H1 (cell line): ENCODE data around the gene KISS1. TPM values are rescaled to one million over a fixed set of nuclear protein-coding genes. Genes with fewer than 3 reads are reported as not detected.

Source experiments
- CTCF ChIA-PET: fragments of 300-600 bp; sonication (Branson Sonifier 250); formaldehyde crosslinking; loops from one replicate; lab custom pipeline; 2021; ENCODE audit not compliant: partially characterized antibody; lab: Charles Lee
- POLR2A ChIA-PET: fragments of 300-600 bp; sonication (Branson Sonifier 250); formaldehyde crosslinking; loops from one replicate; lab custom pipeline; 2021; ENCODE audit warnings: inconsistent platforms; ENCODE audit not compliant: partially characterized antibody; lab: Charles Lee
- DNase-seq, 2 experiments: peaks; one replicate each; pipeline versions ENCODE4 v3.0.0 to v3.0.0-alpha.2; 2010 to 2022; ENCODE audit warnings: low spot score in 2 of 2, low read depth in 1 of 2, mixed read lengths in 1 of 2
- FAIRE-seq: peaks from 2 replicates; lab custom pipeline; 2011; peaks lifted over from hg19 to GRCh38; lab: Jason Lieb, UNC
- H2AFZ ChIP-seq: 2 replicates; pipeline ENCODE4 v1.8.1; 2012; ENCODE audit warnings: low read length, inconsistent platforms
- H2AK5ac ChIP-seq: 2 replicates; pipeline ENCODE4 v1.6.1; 2013; ENCODE audit warnings: low read depth, low read length
- H2BK120ac ChIP-seq: replicated peaks from 2 replicates; pipeline ENCODE3; 2013; ENCODE audit warnings: low read depth, low read length, inconsistent platforms
- H2BK12ac ChIP-seq: 2 replicates; pipeline ENCODE4 v1.6.1; 2013; ENCODE audit warnings: low read depth, low read length
- H2BK15ac ChIP-seq: 2 replicates; pipeline ENCODE4 v1.6.1; 2013; ENCODE audit warnings: low read length
- H2BK20ac ChIP-seq: 2 replicates; pipeline ENCODE4 v1.6.1; 2013; ENCODE audit warnings: low read length
- H2BK5ac ChIP-seq: 2 replicates; pipeline ENCODE4 v1.6.1; 2013; ENCODE audit warnings: low read depth, low read length
- H3K14ac ChIP-seq: 2 replicates; pipeline ENCODE4 v1.6.1; 2013; ENCODE audit warnings: inconsistent platforms; ENCODE audit not compliant: insufficient read length
- H3K18ac ChIP-seq: 2 replicates; pipeline ENCODE4 v1.6.1; 2013; ENCODE audit warnings: low read length; ENCODE audit errors: extremely low read depth
- H3K23ac ChIP-seq: 2 replicates; pipeline ENCODE4 v1.6.1; 2013; ENCODE audit warnings: inconsistent platforms; ENCODE audit not compliant: insufficient read length
- H3K23me2 ChIP-seq: 2 replicates; pipeline ENCODE4 v1.6.1; 2013; ENCODE audit warnings: low read depth, low read length
- H3K27ac ChIP-seq: 2 replicates; pipeline ENCODE4 v1.6.1; 2011; ENCODE audit warnings: low read depth, low read length, inconsistent platforms
- H3K27me3 ChIP-seq, 4 experiments: replicated peaks in 1 of 4; 1 replicate in 1 of 4; 2 replicates in 3 of 4; pipeline versions ENCODE4 v1.6.1 to v1.8.1; 2011 to 2013; ENCODE audit warnings: low read length in 3 of 4, mild to moderate bottlenecking in 3 of 4, inconsistent platforms in 2 of 4, mixed read lengths in 2 of 4, moderate library complexity in 1 of 4; ENCODE audit not compliant: control insufficient read depth in 3 of 4, insufficient read depth in 3 of 4; ENCODE audit errors: extremely low read depth in 1 of 4
- H3K36me3 ChIP-seq, 4 experiments: 2 replicates each; pipeline versions ENCODE4 v1.6.1 to v1.8.1; 2011 to 2013; ENCODE audit warnings: mild to moderate bottlenecking in 4 of 4, low read length in 3 of 4, moderate library complexity in 2 of 4, control low read depth in 1 of 4, inconsistent platforms in 1 of 4; ENCODE audit not compliant: insufficient read depth in 4 of 4, control insufficient read depth in 2 of 4
- H3K4ac ChIP-seq: replicated peaks from 2 replicates; pipeline ENCODE3; 2013; ENCODE audit warnings: low read length, low read depth, mixed read lengths, inconsistent platforms; ENCODE audit not compliant: insufficient read length
- H3K4me1 ChIP-seq, 4 experiments: replicated peaks in 1 of 4; 1 replicate in 1 of 4; 2 replicates in 3 of 4; pipeline versions ENCODE4 v1.6.1 to v1.8.1; 2011 to 2013; ENCODE audit warnings: low read length in 3 of 4, inconsistent platforms in 2 of 4, mixed read lengths in 1 of 4; ENCODE audit not compliant: insufficient read depth in 4 of 4, control insufficient read depth in 3 of 4
- H3K4me2 ChIP-seq, 2 experiments: 2 replicates each; pipeline versions ENCODE4 v1.6.1 to v1.8.1; 2011 to 2013; ENCODE audit warnings: low read depth in 2 of 2, low read length in 2 of 2, control low read depth in 1 of 2, inconsistent platforms in 1 of 2, mild to moderate bottlenecking in 1 of 2; ENCODE audit not compliant: insufficient read depth in 1 of 2
- H3K4me3 ChIP-seq, 4 experiments: fragments of 200-600, 300-600 bp in 1 of 4; sonication (generic), shearing (Covaris generic), sonication (Bioruptor Twin) in 1 of 4; 2 replicates each; pipeline versions ENCODE4 v1.5.1 to v1.8.1; 2011 to 2016; ENCODE audit warnings: low read length in 4 of 4, low read depth in 3 of 4, control low read depth in 2 of 4, inconsistent platforms in 2 of 4, mild to moderate bottlenecking in 2 of 4, mixed read lengths in 1 of 4, moderate library complexity in 1 of 4; ENCODE audit not compliant: insufficient read depth in 2 of 4; ENCODE audit errors: extremely low read depth in 1 of 4
- H3K56ac ChIP-seq: replicated peaks from 2 replicates; pipeline ENCODE3; 2013; ENCODE audit warnings: low read depth, mild to moderate bottlenecking, mixed read lengths, low read length, inconsistent platforms; ENCODE audit not compliant: insufficient read length
- H3K79me1 ChIP-seq: 2 replicates; pipeline ENCODE4 v1.6.1; 2013; ENCODE audit warnings: low read depth, low read length, control low read depth
- H3K79me2 ChIP-seq, 2 experiments: 2 replicates each; pipeline versions ENCODE4 v1.6.1 to v1.8.1; 2012 to 2013; ENCODE audit warnings: low read length in 2 of 2, mild to moderate bottlenecking in 2 of 2, inconsistent platforms in 1 of 2; ENCODE audit not compliant: insufficient read depth in 2 of 2, control insufficient read depth in 1 of 2
- H3K9ac ChIP-seq, 4 experiments: replicated peaks in 1 of 4; 1 replicate in 1 of 4; 2 replicates in 3 of 4; pipeline versions ENCODE4 v1.6.1 to v1.8.1; 2011 to 2013; ENCODE audit warnings: low read depth in 3 of 4, low read length in 3 of 4, control low read depth in 2 of 4, mild to moderate bottlenecking in 2 of 4, moderate library complexity in 2 of 4, inconsistent platforms in 1 of 4; ENCODE audit errors: extremely low read depth in 1 of 4
- H3K9me3 ChIP-seq, 2 experiments: 2 replicates each; pipeline versions ENCODE4 v1.6.1 to v1.8.1; 2012 to 2013; ENCODE audit warnings: mild to moderate bottlenecking in 2 of 2, moderate library complexity in 2 of 2, control low read depth in 1 of 2, inconsistent platforms in 1 of 2, low read depth in 1 of 2, low read length in 1 of 2, mixed read lengths in 1 of 2; ENCODE audit not compliant: insufficient read depth in 2 of 2
- H4K20me1 ChIP-seq, 2 experiments: replicated peaks in 1 of 2; 2 replicates each; pipeline versions ENCODE3 to v1.8.1; 2011 to 2013; ENCODE audit warnings: inconsistent platforms in 2 of 2, low read length in 2 of 2, mild to moderate bottlenecking in 1 of 2; ENCODE audit not compliant: insufficient read depth in 2 of 2, control insufficient read depth in 1 of 2
- H4K5ac ChIP-seq: 2 replicates; pipeline ENCODE4 v1.6.1; 2013; ENCODE audit warnings: low read length, low read depth, mixed read lengths, inconsistent platforms; ENCODE audit not compliant: insufficient read length
- H4K8ac ChIP-seq: 2 replicates; pipeline ENCODE4 v1.8.0; 2013; ENCODE audit warnings: mild to moderate bottlenecking, moderate library complexity, low read length, inconsistent platforms; ENCODE audit not compliant: insufficient read depth; ENCODE audit errors: extremely low read depth
- H4K91ac ChIP-seq: replicated peaks from 2 replicates; pipeline ENCODE3; 2013; ENCODE audit warnings: low read length, mixed read lengths, inconsistent platforms; ENCODE audit not compliant: insufficient read length
- CBX8 ChIP-seq: fragments of 300-800, 300-1000 bp; sonication (generic); IDR thresholded peaks from 2 replicates; pipeline ENCODE4 v1.7.1; 2016; ENCODE audit warnings: low read depth, low read length, borderline replicate concordance
- EP300 ChIP-seq, 2 experiments: IDR thresholded peaks; 1 replicate in 1 of 2; 2 replicates in 1 of 2; pipeline ENCODE4 v1.6.1; 2011 to 2012; ENCODE audit warnings: low read depth in 2 of 2, low read length in 2 of 2, mild to moderate bottlenecking in 2 of 2, borderline replicate concordance in 1 of 2, inconsistent platforms in 1 of 2, moderate library complexity in 1 of 2
- GABPA ChIP-seq: IDR thresholded peaks from 2 replicates; pipeline ENCODE4 v1.6.1; 2011; ENCODE audit warnings: mild to moderate bottlenecking, low read length, moderate library complexity, borderline replicate concordance; ENCODE audit not compliant: insufficient read depth
- GTF2F1 ChIP-seq: IDR thresholded peaks from 2 replicates; pipeline ENCODE4 v1.6.1; 2012; ENCODE audit warnings: low read depth, low read length, improper control_type of control experiment, borderline replicate concordance
- HDAC6 ChIP-seq: IDR thresholded peaks from one replicate; pipeline ENCODE4 v1.7.1; 2012; ENCODE audit warnings: low read depth, mild to moderate bottlenecking, inconsistent platforms, low read length, moderate library complexity
- KDM1A ChIP-seq: fragments of 200-600, 300-600 bp; sonication (generic); IDR thresholded peaks from 2 replicates; pipeline ENCODE4 v1.7.1; 2016; ENCODE audit warnings: mild to moderate bottlenecking, low read length, borderline replicate concordance
- MAX ChIP-seq: IDR thresholded peaks from 2 replicates; pipeline ENCODE4 v1.6.1; 2012; ENCODE audit warnings: inconsistent platforms
- SP2 ChIP-seq: IDR thresholded peaks from 2 replicates; pipeline ENCODE4 v1.6.1; 2012; ENCODE audit warnings: mild to moderate bottlenecking, low read length, inconsistent platforms
- SRF ChIP-seq: IDR thresholded peaks from 2 replicates; pipeline ENCODE4 v1.6.1; 2011; ENCODE audit warnings: mild to moderate bottlenecking, low read depth, low read length, moderate library complexity
- SUZ12 ChIP-seq: fragments of 200-600 bp; sonication (generic); IDR thresholded peaks from 2 replicates; pipeline ENCODE4 v1.6.1; 2012; ENCODE audit warnings: mild to moderate bottlenecking, inconsistent platforms, low read length, moderate library complexity, mixed read lengths
- TBP ChIP-seq: IDR thresholded peaks from 2 replicates; pipeline ENCODE4 v1.6.1; 2011; ENCODE audit warnings: low read depth, low read length, improper control_type of control experiment
- WGBS, 2 experiments: shearing (Covaris generic) in 1 of 2; methylation state at CpG; one replicate each; pipeline versions ENCODE4 v1.1.6 to v1.1.7; 2013 to 2015; ENCODE audit warnings: low lambda C conversion rate in 2 of 2, mixed read lengths in 2 of 2, inconsistent platforms in 1 of 2, low coverage in 1 of 2, missing lambda C conversion rate in 1 of 2; ENCODE audit not compliant: insufficient replicate concordance in 2 of 2, insufficient coverage in 1 of 2, insufficient read length in 1 of 2; ENCODE audit errors: extremely low coverage in 1 of 2, missing lambda C conversion rate in 1 of 2; 5-methylcytosine and 5-hydroxymethylcytosine counted together
- polyA plus RNA-seq, 7 experiments: library from polyadenylated mRNA; depleted of rRNA in 3 of 7; stranded (reverse) in 5 of 7; unstranded in 2 of 7; fragments of >200 nt in 5 of 7; fragments of 200-250 nt in 2 of 7; gene quantifications; 1 replicate in 5 of 7; 2 replicates in 1 of 7; 4 replicates in 1 of 7; pipeline versions ENCODE4 v1.2.1 to v1.2.3, GENCODE V29; 2011 to 2013; ENCODE audit warnings: missing spikeins in 2 of 7, mixed read lengths in 2 of 7
- total RNA-seq: library from RNA; stranded (reverse); fragmentation: NEBNext Ultra II Directional; extraction: Animal tissue kit (Norgen Biotek cat#: 25700); gene quantifications from 2 replicates; pipeline ENCODE4 v1.2.1, GENCODE V29; 2021
- TF ChIP-seq, protein P1 (sequence below): IDR thresholded peaks from 2 replicates; pipeline ENCODE4 v1.6.1; 2011; ENCODE audit warnings: low read depth, mild to moderate bottlenecking, low read length; ENCODE audit not compliant: insufficient read depth

KISS1 gene
- total and polyA plus RNA-seq, 2 of the 8 experiments (the other 6 are each of a cell fraction or from before 2014, with no cell fraction given), result 0.71 TPM; not detected in 1

- H3K79me1 ChIP-seq, result no peaks in the 10 kb centered on the region
- peaks cover 0 to 6% (median 1%) of the 10 kb centered on the region in 4 experiments; a peak in 4 of 7 replicates for H3K27me3 ChIP-seq
- no peaks in the 10 kb centered on the region for H3K9me3 ChIP-seq
- H3K79me2 ChIP-seq, result no peaks in the 10 kb centered on the region
- no peak for DNase-seq
- H3K18ac ChIP-seq, result no peak overlapping the region
- no peak overlapping the region for H3K14ac ChIP-seq
- H3K4me3 ChIP-seq, result no peak overlapping the region
- H3K4me2 ChIP-seq, result no peak overlapping the region
- no peak overlapping the region for H3K9ac ChIP-seq
- H2BK120ac ChIP-seq, result no peak overlapping the region
- H3K27ac ChIP-seq, result no peak overlapping the region
- H4K5ac ChIP-seq, result no peak overlapping the region
- H3K23me2 ChIP-seq, result no peaks in the 10 kb centered on the region; the same call in 1 of the 2 replicates
- H2BK5ac ChIP-seq, result no peak overlapping the region
- H4K8ac ChIP-seq, result no peak overlapping the region
- no peaks in the 10 kb centered on the region for H4K20me1 ChIP-seq
- no peak overlapping the region for H4K91ac ChIP-seq
- WGBS, 2 experiments, result 92% methylated on average over 6 of the region's 6 CpGs; no CpG with 5 or more reads in 1 of the 2 experiments
- H2BK20ac ChIP-seq, result no peak overlapping the region
- FAIRE-seq, result no peak
- no peak overlapping the region for H3K4ac ChIP-seq
- no peak overlapping the region for H3K23ac ChIP-seq
- no peaks in the 10 kb centered on the region for H3K36me3 ChIP-seq
- no peak overlapping the region for H2BK12ac ChIP-seq
- no peaks in the 10 kb centered on the region; a peak in 1 of 7 replicates for H3K4me1 ChIP-seq
- H3K56ac ChIP-seq, result no peak overlapping the region
- ChIA-PET CTCF (interaction anchor here (0.6 to 18.7 kb wide), 9 partner anchors 18 to 299 kb away, joined by 3 to 360 read pairs (median 5); partner anchors contain the start of gene KISS1), POLR2A (interaction anchor here (1.2 kb wide), 1 partner anchor 287 kb away, joined by 3 read pairs; no protein-coding TSS in a partner anchor)
- H2BK15ac ChIP-seq, result no peak overlapping the region
- H2AK5ac ChIP-seq, result no peak overlapping the region
- H2AFZ ChIP-seq, result no peak overlapping the region
- TF ChIP-seq EP300 (IDR thresholded peaks at IDR 0.05; ENCODE audit: borderline replicate concordance in 1 of 2, low read depth in 2 of 2, low read length in 2 of 2), result no peak
- no peak for TF ChIP-seq CBX8
- no peak for TF ChIP-seq MAX
- no peak for TF ChIP-seq SUZ12
- no peak for TF ChIP-seq TBP
- TF ChIP-seq GABPA, result no peak
- no peak for TF ChIP-seq KDM1A
- TF ChIP-seq, protein P1, sequence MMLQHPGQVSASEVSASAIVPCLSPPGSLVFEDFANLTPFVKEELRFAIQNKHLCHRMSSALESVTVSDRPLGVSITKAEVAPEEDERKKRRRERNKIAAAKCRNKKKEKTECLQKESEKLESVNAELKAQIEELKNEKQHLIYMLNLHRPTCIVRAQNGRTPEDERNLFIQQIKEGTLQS, result no peak
- TF ChIP-seq GTF2F1, result no peak
- no peak for TF ChIP-seq SRF
- TF ChIP-seq HDAC6, result no peak
- TF ChIP-seq SP2, result no peak
These were observed 38.3 kb downstream of the KISS1 start for GRCh38 chr1:204157962-204158361.
